OCI-LY1 (cell line): ENCODE results near the gene ARHGAP20.

ENCODE experiments used
- CTCF ChIP-seq: fragments of 200-600 bp; sonication (generic), shearing (Covaris generic); IDR thresholded peaks from 2 replicates; pipeline ENCODE4 v1.5.1; 2017; ENCODE audit warnings: mild to moderate bottlenecking, antibody characterized with exemption, low read length, moderate library complexity, mixed read lengths
- EZH2 ChIP-seq: fragments of 200-600 bp; sonication (generic), shearing (Covaris generic); IDR thresholded peaks from 2 replicates; pipeline ENCODE4 v1.8.0; 2017; ENCODE audit warnings: borderline replicate concordance, mixed run types, mild to moderate bottlenecking, antibody characterized with exemption, low read length, moderate library complexity, mixed read lengths

GRCh38 chr11:110614031-110614430 lies 98.2 kb downstream of the ARHGAP20 start:
- TF ChIP-seq CTCF (no peak), EZH2 (no peak)
